ENCODE data around the gene BAIAP2.
A peak's percentile ranks its signal among the peaks of the same experiment; 100 is the strongest.

BAIAP2 gene

GRCh38 chr17:81053041-81053970 is 18.4 kb downstream of the BAIAP2 start:
- no peak for DNase-seq

- DNase-seq, result no peak
Observed at GRCh38 chr17:81054308-81054707, 19.4 kb downstream of the BAIAP2 start.

GRCh38 chr17:81054881-81055370 is 20.0 kb downstream of the BAIAP2 start:
- DNase-seq, result no peak

- no peak for DNase-seq
Observed at GRCh38 chr17:81056312-81056711, 21.4 kb downstream of the BAIAP2 start.

GRCh38 chr17:81057079-81057730 is 22.3 kb downstream of the BAIAP2 start:
- DNase-seq, result no peak

- DNase-seq, result no peak
Observed at GRCh38 chr17:81057777-81058176, 22.8 kb downstream of the BAIAP2 start.

GRCh38 chr17:81058263-81058871 is 23.4 kb downstream of the BAIAP2 start:
- no peak for DNase-seq

GRCh38 chr17:81059026-81059425 is 24.1 kb downstream of the BAIAP2 start:
- DNase-seq, result no peak

GRCh38 chr17:81060416-81060815 is 25.5 kb downstream of the BAIAP2 start:
- DNase-seq, result no peak

- no peak for DNase-seq
Observed at GRCh38 chr17:81061027-81061735, 26.2 kb downstream of the BAIAP2 start.

GRCh38 chr17:81062014-81062780 is 27.2 kb downstream of the BAIAP2 start:
- no peak for DNase-seq

- DNase-seq, result no peak
Observed at GRCh38 chr17:81063106-81064093, 28.4 kb downstream of the BAIAP2 start.

GRCh38 chr17:81064678-81065475 is 29.9 kb downstream of the BAIAP2 start:
- peak; percentile 72 for DNase-seq

GRCh38 chr17:81065500-81065899 is 30.5 kb downstream of the BAIAP2 start:
- DNase-seq, result peak; percentile 66

- no peak for DNase-seq
Observed at GRCh38 chr17:81066072-81066471, 31.1 kb downstream of the BAIAP2 start.

- DNase-seq, result no peak
Observed at GRCh38 chr17:81066771-81067315, 31.9 kb downstream of the BAIAP2 start.

GRCh38 chr17:81067391-81067811 is 32.5 kb downstream of the BAIAP2 start:
- DNase-seq, result peak; percentile 78

GRCh38 chr17:81068411-81069134 is 33.6 kb downstream of the BAIAP2 start:
- DNase-seq, result no peak

- DNase-seq, result no peak
Observed at GRCh38 chr17:81069135-81069645, 34.2 kb downstream of the BAIAP2 start.
